ENCODE data around the gene AKR1B1.
A peak's percentile ranks its signal among the peaks of the same experiment; 100 is the strongest.

The AKR1B1 gene

GRCh38 chr7:134470864-134471263 lies 12.0 kb upstream of the AKR1B1 start:
- no peak for DNase-seq (ENCODE audit: low read depth in 2 of 2, low spot score in 1 of 2)

DNA sequence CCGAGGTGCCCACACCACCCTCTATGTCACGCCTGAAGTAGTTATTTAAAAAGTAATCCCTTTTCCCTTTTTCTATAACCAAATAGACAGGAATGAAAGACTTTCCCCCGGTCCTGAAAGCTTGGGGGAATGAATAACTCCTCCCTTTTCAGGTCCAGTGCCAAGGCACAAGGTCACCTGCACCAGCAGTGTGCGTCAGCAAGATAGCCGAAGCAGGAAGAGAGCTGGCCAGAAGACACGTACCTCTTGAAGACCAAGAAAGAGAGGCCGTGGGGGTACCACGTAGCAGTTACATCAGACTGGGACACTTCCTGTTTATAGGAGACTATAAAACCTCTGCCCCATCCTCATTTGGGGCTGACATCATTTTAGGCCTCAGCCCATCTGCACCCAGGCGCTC lies 10.7 kb upstream of the AKR1B1 start:
- no peak for DNase-seq (ENCODE audit: low read depth in 2 of 2, low spot score in 1 of 2)

DNA sequence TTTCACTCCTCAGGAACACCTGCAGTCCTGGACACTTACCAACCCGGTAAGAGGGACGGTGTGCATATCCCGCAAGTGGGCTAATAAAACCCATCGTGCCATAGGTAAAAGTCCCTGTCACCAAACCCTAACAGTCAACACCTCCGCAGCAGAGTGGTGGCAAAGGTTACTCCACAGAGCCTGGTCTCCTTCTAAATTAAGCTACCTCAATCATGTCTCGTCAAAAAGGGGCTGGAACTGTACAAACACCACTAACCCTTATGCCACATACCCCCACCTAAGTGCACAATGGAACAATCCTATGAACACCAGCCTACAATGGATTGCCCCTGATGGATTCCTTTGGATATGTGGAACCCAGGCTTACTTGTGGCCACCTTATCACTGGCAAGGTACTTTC lies 9.6 kb upstream of the AKR1B1 start:
- DNase-seq (ENCODE audit: low read depth in 2 of 2, low spot score in 1 of 2) = no peak

GRCh38 chr7:134468054-134468453 lies 9.2 kb upstream of the AKR1B1 start:
- no peak for DNase-seq (ENCODE audit: low read depth in 2 of 2, low spot score in 1 of 2)

DNA sequence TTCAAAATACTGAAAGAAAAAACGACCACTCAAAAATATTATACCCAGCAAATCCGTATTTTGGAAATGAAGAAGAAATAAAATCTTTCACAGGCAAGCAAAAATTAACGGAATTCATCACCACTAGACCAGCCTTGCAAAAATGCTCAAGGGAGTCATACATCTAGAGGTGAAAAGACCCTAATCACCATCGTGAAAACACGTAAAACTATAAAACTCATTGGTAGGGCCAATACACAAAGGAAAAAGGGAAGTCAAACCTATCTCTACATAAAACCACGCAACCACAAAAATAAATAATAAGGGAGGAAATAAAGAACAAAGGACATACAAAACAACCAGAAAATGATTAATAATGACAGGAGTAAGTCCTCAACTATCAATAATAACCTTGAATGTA lies 6.6 kb upstream of the AKR1B1 start:
- no peak for DNase-seq (ENCODE audit: low read depth in 2 of 2, low spot score in 1 of 2)

GRCh38 chr7:134464496-134464895 lies 5.6 kb upstream of the AKR1B1 start:
- no peak for DNase-seq (ENCODE audit: low read depth in 2 of 2, low spot score in 1 of 2)

GRCh38 chr7:134463751-134464150 lies 4.9 kb upstream of the AKR1B1 start:
- no peak for DNase-seq (ENCODE audit: low read depth in 2 of 2, low spot score in 1 of 2)

- no peak for DNase-seq (ENCODE audit: low read depth in 2 of 2, low spot score in 1 of 2)
These were observed 3.5 kb upstream of the AKR1B1 start for GRCh38 chr7:134462337-134462925.

- DNase-seq (ENCODE audit: low read depth in 2 of 2, low spot score in 1 of 2) = no peak
These were observed 3.0 kb upstream of the AKR1B1 start for GRCh38 chr7:134461916-134462315.

- no peak for DNase-seq (ENCODE audit: low read depth in 2 of 2, low spot score in 1 of 2)
These were observed 1.1 kb upstream of the AKR1B1 start for GRCh38 chr7:134459981-134460380.

GRCh38 chr7:134458341-134458805 lies 527 bp downstream of the AKR1B1 start:
- peak; percentile 17 to 35 for DNase-seq (ENCODE audit: low read depth in 2 of 2, low spot score in 1 of 2)

- DNase-seq (ENCODE audit: low read depth in 2 of 2, low spot score in 1 of 2) = no peak
These were observed 1.7 kb downstream of the AKR1B1 start for GRCh38 chr7:134457210-134457609.

- DNase-seq (ENCODE audit: low read depth in 2 of 2, low spot score in 1 of 2) = no peak
These were observed 4.6 kb downstream of the AKR1B1 start for GRCh38 chr7:134454277-134454676.

DNA sequence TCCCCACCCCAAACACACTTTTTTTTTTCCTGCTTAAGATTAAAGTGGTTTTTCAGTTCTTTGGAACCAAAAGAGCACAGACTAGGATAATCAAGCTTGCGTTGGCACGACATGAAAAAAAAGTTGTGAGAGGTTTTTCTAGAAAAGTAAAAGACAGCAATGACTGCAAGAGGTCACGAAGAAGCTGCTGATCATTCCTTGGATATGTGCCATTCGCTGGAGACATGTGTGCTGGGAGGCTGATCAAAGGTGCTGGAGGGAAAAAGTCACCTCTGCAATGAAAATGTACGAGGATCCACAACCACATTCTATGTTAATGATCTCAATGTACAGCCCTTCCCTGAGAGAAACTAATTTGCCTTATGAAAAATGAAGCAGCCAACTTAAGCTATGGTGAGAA lies 5.4 kb downstream of the AKR1B1 start:
- DNase-seq (ENCODE audit: low read depth in 2 of 2, low spot score in 1 of 2) = no peak

DNA sequence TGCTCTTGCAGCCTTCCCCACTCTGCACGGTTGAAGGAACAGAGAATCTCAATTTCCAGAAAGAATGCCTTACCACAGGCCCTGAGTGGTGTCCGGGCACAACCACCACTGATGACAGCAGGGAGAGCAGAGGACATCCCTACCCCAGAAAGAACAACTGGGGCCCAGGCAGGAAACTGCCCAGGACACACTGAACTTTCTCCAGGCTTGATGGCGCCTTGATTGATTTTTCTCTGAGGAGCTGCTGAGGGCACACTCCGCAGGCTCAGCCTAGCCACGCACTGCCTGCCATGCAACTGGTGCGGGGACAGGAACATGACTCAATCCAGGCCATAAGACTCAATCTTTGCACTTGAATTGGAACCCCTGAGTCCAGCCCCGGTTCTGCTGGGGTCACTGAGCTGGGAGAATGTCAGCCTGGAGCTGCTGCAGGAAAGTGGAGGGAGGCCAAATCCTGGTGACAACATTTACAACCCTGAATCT lies 5.9 kb downstream of the AKR1B1 start:
- DNase-seq (ENCODE audit: low read depth in 2 of 2, low spot score in 1 of 2) = no peak

DNA sequence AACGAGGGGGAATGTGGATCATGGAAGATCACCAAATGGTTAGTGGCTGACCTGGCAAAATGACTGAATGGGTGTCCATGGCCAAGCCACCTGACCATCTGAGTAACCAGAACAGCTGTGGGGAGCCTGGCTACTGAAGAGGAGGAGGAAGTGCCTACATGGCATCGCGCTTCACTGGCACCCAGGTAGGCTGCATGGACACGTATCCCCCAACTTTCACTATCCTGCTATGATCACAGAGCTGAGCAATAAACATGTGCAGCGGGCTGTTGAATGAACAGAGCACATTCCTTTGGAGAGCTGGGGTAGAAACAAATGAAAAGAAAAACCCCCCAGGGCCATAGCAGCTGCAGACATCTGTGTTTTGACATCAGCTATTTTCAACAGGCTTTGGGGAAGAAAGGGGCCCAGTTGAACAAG lies 6.5 kb downstream of the AKR1B1 start:
- no peak for DNase-seq (ENCODE audit: low read depth in 2 of 2, low spot score in 1 of 2)

GRCh38 chr7:134451656-134452055 lies 7.2 kb downstream of the AKR1B1 start:
- no peak for DNase-seq (ENCODE audit: low read depth in 2 of 2, low spot score in 1 of 2)

DNA sequence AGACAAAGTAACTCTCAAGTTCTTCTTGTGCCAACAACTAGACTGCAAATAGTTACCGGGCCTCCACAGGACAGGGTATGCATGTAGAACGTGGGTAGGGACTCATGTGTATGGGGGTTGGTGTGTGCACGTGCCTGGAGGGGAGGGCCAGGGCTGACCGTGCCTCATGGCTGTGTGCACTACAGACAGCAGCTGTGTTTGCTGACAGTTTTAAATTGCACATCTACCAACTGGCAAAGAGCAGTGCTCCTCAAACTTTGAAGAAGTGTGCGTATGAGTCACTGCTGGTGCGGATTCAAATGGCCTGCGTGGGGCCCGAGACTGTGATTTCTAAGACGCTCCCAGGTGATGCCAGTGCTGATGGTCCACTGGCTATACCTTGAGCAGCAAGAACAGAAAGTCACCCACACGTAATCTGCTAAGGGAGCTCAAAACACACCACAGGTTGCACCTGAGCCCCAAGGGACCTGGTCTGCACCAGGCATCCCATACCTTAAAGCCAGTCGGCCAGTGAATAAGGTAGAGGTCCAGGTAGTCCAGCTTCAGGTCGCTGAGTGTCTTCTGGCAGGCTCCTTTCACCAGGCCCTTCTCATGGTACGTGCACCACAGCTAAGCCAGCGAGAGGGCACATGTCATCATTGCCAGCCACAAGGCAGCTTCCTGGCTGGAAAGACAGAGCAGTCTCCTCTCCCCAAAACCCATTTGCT lies 8.5 kb downstream of the AKR1B1 start:
- DNase-seq (ENCODE audit: low read depth in 2 of 2, low spot score in 1 of 2) = no peak

GRCh38 chr7:134449680-134450079 lies 9.2 kb downstream of the AKR1B1 start:
- DNase-seq (ENCODE audit: low read depth in 2 of 2, low spot score in 1 of 2) = no peak

DNA sequence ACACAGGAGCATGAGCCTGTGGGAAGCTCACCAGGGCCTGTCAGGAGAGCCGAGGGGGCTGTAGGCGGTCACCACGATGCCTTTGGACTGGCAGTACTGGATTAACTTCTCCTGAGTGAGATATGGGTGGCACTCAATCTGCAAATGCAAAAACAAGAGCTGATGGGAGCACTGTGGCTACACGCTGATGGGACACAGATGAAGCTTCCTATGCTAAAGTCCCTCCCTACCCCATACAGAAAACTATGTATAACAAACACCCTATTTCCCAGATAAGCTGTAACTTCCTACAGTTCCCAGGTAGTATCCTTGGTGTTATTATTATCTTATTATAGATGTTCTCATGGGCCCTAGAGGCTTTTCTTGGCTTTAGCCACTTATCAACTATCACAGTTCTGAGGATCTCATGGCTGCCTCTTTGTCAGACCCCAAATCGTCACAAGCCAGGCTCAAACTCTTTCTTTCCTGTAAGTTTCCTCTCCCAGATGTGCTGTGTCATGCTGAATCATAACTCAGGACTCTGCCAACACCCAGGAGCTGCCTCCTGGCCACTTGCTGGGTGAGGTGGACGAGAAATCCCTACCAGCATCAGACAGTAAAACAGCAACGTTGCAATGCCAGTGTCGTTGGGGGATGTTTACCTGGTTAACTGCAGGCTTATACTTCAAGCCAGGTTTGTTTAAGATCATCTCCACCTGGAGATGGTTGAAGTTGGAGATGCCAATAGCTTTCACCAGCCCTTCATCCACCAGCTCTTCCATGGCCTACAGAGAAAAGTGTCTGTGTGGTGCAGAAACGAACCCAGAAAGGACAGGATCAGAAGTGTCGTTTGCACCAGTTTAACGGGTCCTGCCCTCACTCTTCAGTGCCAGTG lies 10.3 kb downstream of the AKR1B1 start:
- no peak for DNase-seq (ENCODE audit: low read depth in 2 of 2, low spot score in 1 of 2)

GRCh38 chr7:134447383-134447782 lies 11.5 kb downstream of the AKR1B1 start:
- DNase-seq (ENCODE audit: low read depth in 2 of 2, low spot score in 1 of 2) = no peak

DNA sequence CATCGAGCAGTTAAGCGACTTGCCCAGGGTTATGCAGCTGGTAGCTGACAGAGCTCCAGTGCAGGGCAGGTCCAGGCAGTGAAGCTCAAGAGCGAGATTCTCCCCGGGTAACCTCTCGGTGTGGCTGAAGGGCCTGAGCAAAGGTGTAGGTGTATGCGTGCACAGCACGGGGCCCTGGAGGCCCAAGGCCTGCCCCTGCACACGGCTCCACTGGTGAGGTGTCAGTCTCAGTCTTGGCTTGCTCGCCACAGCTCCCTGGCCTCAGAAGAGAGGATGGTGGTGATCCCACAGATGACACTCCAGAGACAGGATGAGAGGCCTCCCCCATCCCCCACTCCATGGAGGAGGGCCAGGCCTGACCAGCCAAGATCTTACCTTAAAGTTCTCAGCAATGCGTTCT lies 12.0 kb downstream of the AKR1B1 start:
- DNase-seq (ENCODE audit: low read depth in 2 of 2, low spot score in 1 of 2) = no peak
